ENCODE measurements around the gene KLF1.

DNA sequence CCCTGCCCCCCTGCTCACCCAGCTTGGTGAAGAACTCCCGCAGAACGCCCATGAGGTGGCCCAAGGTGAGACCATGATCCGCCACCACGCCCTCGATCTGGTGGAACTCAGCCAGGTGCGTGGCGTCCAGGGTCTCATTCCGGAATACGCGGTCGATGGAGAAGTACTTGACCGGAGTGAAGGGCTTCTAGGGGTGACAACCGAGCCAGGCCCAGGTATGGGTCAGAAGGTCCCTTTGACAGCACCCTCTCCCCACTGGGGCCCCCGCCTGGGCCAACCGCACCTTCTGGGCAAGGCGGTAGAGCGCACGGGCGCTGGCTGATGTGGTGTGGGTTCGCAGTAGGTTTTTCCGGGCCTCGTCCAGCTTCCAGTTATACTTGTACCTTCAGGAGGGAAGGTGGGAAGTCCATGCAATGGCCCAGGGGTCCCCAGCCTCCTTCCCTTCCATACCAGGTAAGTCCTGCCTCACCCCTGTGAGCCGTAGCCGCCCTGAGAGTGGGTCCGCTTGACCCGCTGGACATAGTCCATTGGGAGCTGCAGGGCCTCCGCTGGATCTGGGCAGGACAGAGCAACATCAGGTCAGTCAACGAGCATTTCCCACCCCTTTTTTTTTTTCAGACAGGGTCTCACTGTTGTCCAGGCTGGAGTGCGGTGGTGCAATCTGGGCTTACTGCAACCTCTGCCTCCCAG lies 37.8 kb upstream of the KLF1 start:
- no peak for TF ChIP-seq CTCF (tag by site-specific recombination; IDR thresholded peaks at IDR 0.05)
- no peak for TF ChIP-seq ZNF513 (tag by site-specific recombination; IDR thresholded peaks at IDR 0.05)
- no peak for TF ChIP-seq ZNF629 (tag by site-specific recombination; IDR thresholded peaks at IDR 0.05)
- TF ChIP-seq, protein P1, sequence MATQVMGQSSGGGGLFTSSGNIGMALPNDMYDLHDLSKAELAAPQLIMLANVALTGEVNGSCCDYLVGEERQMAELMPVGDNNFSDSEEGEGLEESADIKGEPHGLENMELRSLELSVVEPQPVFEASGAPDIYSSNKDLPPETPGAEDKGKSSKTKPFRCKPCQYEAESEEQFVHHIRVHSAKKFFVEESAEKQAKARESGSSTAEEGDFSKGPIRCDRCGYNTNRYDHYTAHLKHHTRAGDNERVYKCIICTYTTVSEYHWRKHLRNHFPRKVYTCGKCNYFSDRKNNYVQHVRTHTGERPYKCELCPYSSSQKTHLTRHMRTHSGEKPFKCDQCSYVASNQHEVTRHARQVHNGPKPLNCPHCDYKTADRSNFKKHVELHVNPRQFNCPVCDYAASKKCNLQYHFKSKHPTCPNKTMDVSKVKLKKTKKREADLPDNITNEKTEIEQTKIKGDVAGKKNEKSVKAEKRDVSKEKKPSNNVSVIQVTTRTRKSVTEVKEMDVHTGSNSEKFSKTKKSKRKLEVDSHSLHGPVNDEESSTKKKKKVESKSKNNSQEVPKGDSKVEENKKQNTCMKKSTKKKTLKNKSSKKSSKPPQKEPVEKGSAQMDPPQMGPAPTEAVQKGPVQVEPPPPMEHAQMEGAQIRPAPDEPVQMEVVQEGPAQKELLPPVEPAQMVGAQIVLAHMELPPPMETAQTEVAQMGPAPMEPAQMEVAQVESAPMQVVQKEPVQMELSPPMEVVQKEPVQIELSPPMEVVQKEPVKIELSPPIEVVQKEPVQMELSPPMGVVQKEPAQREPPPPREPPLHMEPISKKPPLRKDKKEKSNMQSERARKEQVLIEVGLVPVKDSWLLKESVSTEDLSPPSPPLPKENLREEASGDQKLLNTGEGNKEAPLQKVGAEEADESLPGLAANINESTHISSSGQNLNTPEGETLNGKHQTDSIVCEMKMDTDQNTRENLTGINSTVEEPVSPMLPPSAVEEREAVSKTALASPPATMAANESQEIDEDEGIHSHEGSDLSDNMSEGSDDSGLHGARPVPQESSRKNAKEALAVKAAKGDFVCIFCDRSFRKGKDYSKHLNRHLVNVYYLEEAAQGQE (tag by site-specific recombination; IDR thresholded peaks at IDR 0.05): no peak
- TF ChIP-seq ZSCAN30 (tag by site-specific recombination; IDR thresholded peaks at IDR 0.05): no peak
- no peak for TF ChIP-seq ZNF664 (tag by site-specific recombination; IDR thresholded peaks at IDR 0.05)
- TF ChIP-seq HOXD13 (CRISPR knock-in tag; IDR thresholded peaks at IDR 0.05; ENCODE audit: borderline replicate concordance): no peak
- TF ChIP-seq ZNF362 (tag by site-specific recombination; IDR thresholded peaks at IDR 0.05): no peak
- no peak for TF ChIP-seq GFI1B (tag by site-specific recombination; IDR thresholded peaks at IDR 0.05)
- no peak for TF ChIP-seq ZNF639 (tag by site-specific recombination; IDR thresholded peaks at IDR 0.05)

Measured in HEK293 (cell line).